ENCODE measurements around the gene IFI6. TPM values are rescaled to one million over a fixed set of nuclear protein-coding genes. Genes with fewer than 3 reads are reported as not detected.

IFI6 gene
- total RNA-seq, 1 donor from 2014 or later = 3,307 TPM

DNA sequence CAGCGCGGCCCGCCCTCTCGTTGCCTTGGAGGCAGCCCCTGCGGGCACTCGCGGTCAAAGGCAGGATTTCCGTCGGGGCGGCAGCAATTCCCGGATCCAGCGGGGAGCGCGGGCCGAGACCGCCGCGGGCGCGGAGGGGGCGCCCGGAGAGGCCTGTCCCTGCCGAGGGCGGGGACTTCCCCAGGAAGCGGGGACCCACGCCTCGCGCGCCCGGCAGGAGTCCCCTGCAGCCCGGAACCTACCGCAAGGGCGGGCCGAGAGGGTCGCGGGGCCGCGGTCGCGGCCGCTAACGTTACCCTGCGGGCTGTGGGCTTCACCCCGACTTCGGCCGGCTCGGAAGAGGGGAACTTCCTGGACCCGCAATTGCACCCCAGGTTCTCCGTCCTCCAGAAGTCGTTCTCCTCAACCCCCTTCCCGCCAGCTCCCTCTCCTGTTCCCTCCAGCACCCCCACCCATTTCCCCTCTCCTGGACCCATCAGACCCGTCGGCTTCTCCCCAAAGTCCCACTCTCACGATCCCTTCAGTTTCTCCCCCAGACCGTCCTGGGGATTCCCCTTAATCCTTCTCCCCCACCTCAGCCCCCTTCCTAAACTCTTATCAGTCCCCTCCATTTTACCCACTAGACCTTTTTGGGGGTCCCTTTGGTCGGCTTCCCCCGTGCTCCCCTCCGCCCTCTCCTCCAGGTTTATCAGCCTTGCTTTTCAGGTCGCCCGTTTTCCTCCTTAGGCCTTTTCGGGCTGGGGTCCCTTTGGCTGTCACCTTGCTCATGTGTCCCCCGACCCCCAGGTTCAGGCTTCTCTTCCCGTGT is 37.6 kb downstream of the IFI6 start:
- no peaks in the 10 kb centered on the region for H3K9me3 Mint-ChIP-seq (ENCODE audit: unreplicated experiment)
- H3K4me3 Mint-ChIP-seq (ENCODE audit: unreplicated experiment) = no peak overlapping the region
- H3K27ac ChIP-seq (ENCODE audit: low read depth, low read length) = no peak overlapping the region
- no peaks in the 10 kb centered on the region for H3K36me3 ChIP-seq (ENCODE audit: insufficient read depth, low read length)
- FAIRE-seq = no peak
- no peaks in the 10 kb centered on the region for H3K4me1 ChIP-seq (ENCODE audit: insufficient read depth, low read length)
- no peaks in the 10 kb centered on the region for H3K36me3 Mint-ChIP-seq (ENCODE audit: low read depth, unreplicated experiment)
- H3K79me2 ChIP-seq (ENCODE audit: insufficient read depth, low read length) = no peaks in the 10 kb centered on the region
- H3K4me2 ChIP-seq (ENCODE audit: low read length) = peak overlapping the region; percentile 81
- no peaks in the 10 kb centered on the region for H3K4me1 Mint-ChIP-seq (ENCODE audit: low read depth, unreplicated experiment)
- peaks cover 58% of the 10 kb centered on the region for H3K27me3 Mint-ChIP-seq (ENCODE audit: low read depth, unreplicated experiment)
- H4K20me1 ChIP-seq (ENCODE audit: insufficient read depth, low read length) = no peaks in the 10 kb centered on the region
- H3K4me3 ChIP-seq (ENCODE audit: insufficient read depth, low read depth, low read length) = peak overlapping the region; percentile 44
- peak overlapping the region; percentile 87 for H2AFZ ChIP-seq (ENCODE audit: low read depth, low read length)
- no peak for DNase-seq (ENCODE audit: low read depth)
- peaks cover 25% of the 10 kb centered on the region for H3K27me3 ChIP-seq (ENCODE audit: insufficient read depth, low read length)
- TF ChIP-seq, protein P1, sequence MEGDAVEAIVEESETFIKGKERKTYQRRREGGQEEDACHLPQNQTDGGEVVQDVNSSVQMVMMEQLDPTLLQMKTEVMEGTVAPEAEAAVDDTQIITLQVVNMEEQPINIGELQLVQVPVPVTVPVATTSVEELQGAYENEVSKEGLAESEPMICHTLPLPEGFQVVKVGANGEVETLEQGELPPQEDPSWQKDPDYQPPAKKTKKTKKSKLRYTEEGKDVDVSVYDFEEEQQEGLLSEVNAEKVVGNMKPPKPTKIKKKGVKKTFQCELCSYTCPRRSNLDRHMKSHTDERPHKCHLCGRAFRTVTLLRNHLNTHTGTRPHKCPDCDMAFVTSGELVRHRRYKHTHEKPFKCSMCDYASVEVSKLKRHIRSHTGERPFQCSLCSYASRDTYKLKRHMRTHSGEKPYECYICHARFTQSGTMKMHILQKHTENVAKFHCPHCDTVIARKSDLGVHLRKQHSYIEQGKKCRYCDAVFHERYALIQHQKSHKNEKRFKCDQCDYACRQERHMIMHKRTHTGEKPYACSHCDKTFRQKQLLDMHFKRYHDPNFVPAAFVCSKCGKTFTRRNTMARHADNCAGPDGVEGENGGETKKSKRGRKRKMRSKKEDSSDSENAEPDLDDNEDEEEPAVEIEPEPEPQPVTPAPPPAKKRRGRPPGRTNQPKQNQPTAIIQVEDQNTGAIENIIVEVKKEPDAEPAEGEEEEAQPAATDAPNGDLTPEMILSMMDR (IDR thresholded peaks at IDR 0.05; ENCODE audit: insufficient read depth, low read depth, low read length) = no peak
- TF ChIP-seq EZH2 (IDR thresholded peaks at IDR 0.05; ENCODE audit: insufficient read depth, low read length) = peak; percentile 93
- H3K27ac Mint-ChIP-seq (ENCODE audit: unreplicated experiment) = no peak overlapping the region
- peak overlapping the region; percentile 31 for H3K9ac ChIP-seq (ENCODE audit: low read length)
- H3K9me3 ChIP-seq (ENCODE audit: insufficient read depth, low read depth, low read length) = no peaks in the 10 kb centered on the region

DNA sequence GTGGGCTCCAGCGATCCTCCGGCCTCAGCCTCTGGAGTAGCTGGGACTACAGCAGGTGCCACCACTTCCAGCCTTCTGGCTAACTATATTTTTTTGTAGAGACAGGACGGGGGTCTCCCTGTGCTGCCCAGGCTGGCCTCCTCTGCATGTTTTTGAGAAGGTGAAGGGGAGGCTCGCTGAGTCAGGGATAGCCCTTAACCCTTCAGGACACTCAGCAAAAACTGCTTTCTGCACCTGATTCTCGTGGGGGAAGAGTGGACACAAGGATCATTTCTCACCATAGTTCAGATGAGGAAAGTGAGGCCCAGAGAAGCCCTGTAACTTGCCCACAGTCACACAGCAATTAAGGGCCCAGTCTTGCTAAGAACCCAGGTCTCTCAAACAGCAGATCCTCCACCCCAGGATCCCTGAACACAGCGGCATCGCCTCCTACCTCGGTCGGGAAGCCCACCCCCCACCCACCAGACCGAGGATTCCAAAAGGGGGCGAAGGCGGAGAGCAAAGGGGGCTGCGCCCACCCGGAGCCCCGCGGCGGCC is 38.3 kb downstream of the IFI6 start:
- H3K27me3 ChIP-seq (ENCODE audit: insufficient read depth, low read length) = peaks cover 25% of the 10 kb centered on the region
- H4K20me1 ChIP-seq (ENCODE audit: insufficient read depth, low read length) = no peaks in the 10 kb centered on the region
- H3K4me2 ChIP-seq (ENCODE audit: low read length) = peak overlapping the region; percentile 81
- H3K27ac Mint-ChIP-seq (ENCODE audit: unreplicated experiment) = no peak overlapping the region
- H3K27me3 Mint-ChIP-seq (ENCODE audit: low read depth, unreplicated experiment) = peaks cover 64% of the 10 kb centered on the region
- H3K27ac ChIP-seq (ENCODE audit: low read depth, low read length) = no peak overlapping the region
- no peaks in the 10 kb centered on the region for H3K36me3 ChIP-seq (ENCODE audit: insufficient read depth, low read length)
- no peak overlapping the region for H3K4me3 Mint-ChIP-seq (ENCODE audit: unreplicated experiment)
- H3K4me3 ChIP-seq (ENCODE audit: insufficient read depth, low read depth, low read length) = peak overlapping the region; percentile 44
- TF ChIP-seq EZH2 (IDR thresholded peaks at IDR 0.05; ENCODE audit: insufficient read depth, low read length) = no peak
- TF ChIP-seq, protein P1 (IDR thresholded peaks at IDR 0.05; ENCODE audit: insufficient read depth, low read depth, low read length) = no peak
- no peaks in the 10 kb centered on the region for H3K4me1 Mint-ChIP-seq (ENCODE audit: low read depth, unreplicated experiment)
- no peaks in the 10 kb centered on the region for H3K79me2 ChIP-seq (ENCODE audit: insufficient read depth, low read length)
- H3K36me3 Mint-ChIP-seq (ENCODE audit: low read depth, unreplicated experiment) = no peaks in the 10 kb centered on the region
- H3K9me3 ChIP-seq (ENCODE audit: insufficient read depth, low read depth, low read length) = no peaks in the 10 kb centered on the region
- H2AFZ ChIP-seq (ENCODE audit: low read depth, low read length) = peak overlapping the region; percentile 87
- H3K4me1 ChIP-seq (ENCODE audit: insufficient read depth, low read length) = no peaks in the 10 kb centered on the region
- DNase-seq (ENCODE audit: low read depth) (no peak), FAIRE-seq (no peak)
- peak overlapping the region; percentile 31 for H3K9ac ChIP-seq (ENCODE audit: low read length)
- no peaks in the 10 kb centered on the region for H3K9me3 Mint-ChIP-seq (ENCODE audit: unreplicated experiment)

DNA sequence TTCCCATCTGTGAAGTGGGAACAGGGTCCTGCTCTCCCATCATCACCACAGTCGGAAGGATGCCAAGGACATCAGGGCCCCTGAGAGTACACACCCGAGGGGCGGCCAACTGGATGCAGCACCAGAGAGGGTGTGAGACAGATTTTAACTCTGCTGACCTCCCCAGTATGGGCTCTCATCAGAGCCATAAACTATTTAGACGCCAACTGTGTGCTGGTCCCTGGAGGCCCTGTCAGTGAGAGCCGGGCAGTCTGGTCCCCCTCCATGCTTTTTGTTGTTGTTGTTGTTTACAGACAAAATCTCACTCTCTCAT is 38.7 kb downstream of the IFI6 start:
- no peaks in the 10 kb centered on the region for H4K20me1 ChIP-seq (ENCODE audit: insufficient read depth, low read length)
- Mint-ChIP-seq H3K9me3 (ENCODE audit: unreplicated experiment) (no peaks in the 10 kb centered on the region), H3K27ac (ENCODE audit: unreplicated experiment) (no peak overlapping the region), H3K4me3 (ENCODE audit: unreplicated experiment) (no peak overlapping the region), H3K36me3 (ENCODE audit: low read depth, unreplicated experiment) (no peaks in the 10 kb centered on the region), H3K4me1 (ENCODE audit: low read depth, unreplicated experiment) (no peaks in the 10 kb centered on the region), H3K27me3 (ENCODE audit: low read depth, unreplicated experiment) (peaks cover 69% of the 10 kb centered on the region)
- H3K27ac ChIP-seq (ENCODE audit: low read depth, low read length) = no peak overlapping the region
- peaks cover 25% of the 10 kb centered on the region for H3K27me3 ChIP-seq (ENCODE audit: insufficient read depth, low read length)
- no peaks in the 10 kb centered on the region for H3K4me1 ChIP-seq (ENCODE audit: insufficient read depth, low read length)
- H3K9me3 ChIP-seq (ENCODE audit: insufficient read depth, low read depth, low read length) = no peaks in the 10 kb centered on the region
- FAIRE-seq (no peak), DNase-seq (ENCODE audit: low read depth) (no peak)
- no peak overlapping the region for H3K4me3 ChIP-seq (ENCODE audit: insufficient read depth, low read depth, low read length)
- H3K79me2 ChIP-seq (ENCODE audit: insufficient read depth, low read length) = no peaks in the 10 kb centered on the region
- TF ChIP-seq, protein P1 (IDR thresholded peaks at IDR 0.05; ENCODE audit: insufficient read depth, low read depth, low read length) = no peak
- TF ChIP-seq EZH2 (IDR thresholded peaks at IDR 0.05; ENCODE audit: insufficient read depth, low read length) = no peak
- H2AFZ ChIP-seq (ENCODE audit: low read depth, low read length) = no peak overlapping the region
- H3K36me3 ChIP-seq (ENCODE audit: insufficient read depth, low read length) = no peaks in the 10 kb centered on the region
- H3K4me2 ChIP-seq (ENCODE audit: low read length) = no peak overlapping the region
- H3K9ac ChIP-seq (ENCODE audit: low read length) = no peak overlapping the region
